H1 (cell line): ENCODE data around the gene MBLAC1. TPM values are rescaled to one million over a fixed set of nuclear protein-coding genes. Genes with fewer than 3 reads are reported as not detected.

ENCODE experiments used
- CTCF ChIA-PET: fragments of 300-600 bp; sonication (Branson Sonifier 250); formaldehyde crosslinking; loops from one replicate; lab custom pipeline; 2021; ENCODE audit not compliant: partially characterized antibody; lab: Charles Lee
- POLR2A ChIA-PET: fragments of 300-600 bp; sonication (Branson Sonifier 250); formaldehyde crosslinking; loops from one replicate; lab custom pipeline; 2021; ENCODE audit warnings: inconsistent platforms; ENCODE audit not compliant: partially characterized antibody; lab: Charles Lee
- DNase-seq, 2 experiments: peaks; one replicate each; pipeline versions ENCODE4 v3.0.0 to v3.0.0-alpha.2; 2010 to 2022; ENCODE audit warnings: low spot score in 2 of 2, low read depth in 1 of 2, mixed read lengths in 1 of 2
- FAIRE-seq: peaks from 2 replicates; lab custom pipeline; 2011; peaks lifted over from hg19 to GRCh38; lab: Jason Lieb, UNC
- H2AFZ ChIP-seq: 2 replicates; pipeline ENCODE4 v1.8.1; 2012; ENCODE audit warnings: low read length, inconsistent platforms
- H2AK5ac ChIP-seq: 2 replicates; pipeline ENCODE4 v1.6.1; 2013; ENCODE audit warnings: low read depth, low read length
- H2BK120ac ChIP-seq: replicated peaks from 2 replicates; pipeline ENCODE3; 2013; ENCODE audit warnings: low read depth, low read length, inconsistent platforms
- H2BK12ac ChIP-seq: 2 replicates; pipeline ENCODE4 v1.6.1; 2013; ENCODE audit warnings: low read depth, low read length
- H2BK15ac ChIP-seq: 2 replicates; pipeline ENCODE4 v1.6.1; 2013; ENCODE audit warnings: low read length
- H2BK20ac ChIP-seq: 2 replicates; pipeline ENCODE4 v1.6.1; 2013; ENCODE audit warnings: low read length
- H2BK5ac ChIP-seq: 2 replicates; pipeline ENCODE4 v1.6.1; 2013; ENCODE audit warnings: low read depth, low read length
- H3K14ac ChIP-seq: 2 replicates; pipeline ENCODE4 v1.6.1; 2013; ENCODE audit warnings: inconsistent platforms; ENCODE audit not compliant: insufficient read length
- H3K18ac ChIP-seq: 2 replicates; pipeline ENCODE4 v1.6.1; 2013; ENCODE audit warnings: low read length; ENCODE audit errors: extremely low read depth
- H3K23ac ChIP-seq: 2 replicates; pipeline ENCODE4 v1.6.1; 2013; ENCODE audit warnings: inconsistent platforms; ENCODE audit not compliant: insufficient read length
- H3K23me2 ChIP-seq: 2 replicates; pipeline ENCODE4 v1.6.1; 2013; ENCODE audit warnings: low read depth, low read length
- H3K27ac ChIP-seq: 2 replicates; pipeline ENCODE4 v1.6.1; 2011; ENCODE audit warnings: low read depth, low read length, inconsistent platforms
- H3K27me3 ChIP-seq, 4 experiments: replicated peaks in 1 of 4; 1 replicate in 1 of 4; 2 replicates in 3 of 4; pipeline versions ENCODE4 v1.6.1 to v1.8.1; 2011 to 2013; ENCODE audit warnings: low read length in 3 of 4, mild to moderate bottlenecking in 3 of 4, inconsistent platforms in 2 of 4, mixed read lengths in 2 of 4, moderate library complexity in 1 of 4; ENCODE audit not compliant: control insufficient read depth in 3 of 4, insufficient read depth in 3 of 4; ENCODE audit errors: extremely low read depth in 1 of 4
- H3K36me3 ChIP-seq, 4 experiments: 2 replicates each; pipeline versions ENCODE4 v1.6.1 to v1.8.1; 2011 to 2013; ENCODE audit warnings: mild to moderate bottlenecking in 4 of 4, low read length in 3 of 4, moderate library complexity in 2 of 4, control low read depth in 1 of 4, inconsistent platforms in 1 of 4; ENCODE audit not compliant: insufficient read depth in 4 of 4, control insufficient read depth in 2 of 4
- H3K4ac ChIP-seq: replicated peaks from 2 replicates; pipeline ENCODE3; 2013; ENCODE audit warnings: low read length, low read depth, mixed read lengths, inconsistent platforms; ENCODE audit not compliant: insufficient read length
- H3K4me1 ChIP-seq, 4 experiments: replicated peaks in 1 of 4; 1 replicate in 1 of 4; 2 replicates in 3 of 4; pipeline versions ENCODE4 v1.6.1 to v1.8.1; 2011 to 2013; ENCODE audit warnings: low read length in 3 of 4, inconsistent platforms in 2 of 4, mixed read lengths in 1 of 4; ENCODE audit not compliant: insufficient read depth in 4 of 4, control insufficient read depth in 3 of 4
- H3K4me2 ChIP-seq, 2 experiments: 2 replicates each; pipeline versions ENCODE4 v1.6.1 to v1.8.1; 2011 to 2013; ENCODE audit warnings: low read depth in 2 of 2, low read length in 2 of 2, control low read depth in 1 of 2, inconsistent platforms in 1 of 2, mild to moderate bottlenecking in 1 of 2; ENCODE audit not compliant: insufficient read depth in 1 of 2
- H3K4me3 ChIP-seq, 4 experiments: fragments of 200-600, 300-600 bp in 1 of 4; sonication (generic), shearing (Covaris generic), sonication (Bioruptor Twin) in 1 of 4; 2 replicates each; pipeline versions ENCODE4 v1.5.1 to v1.8.1; 2011 to 2016; ENCODE audit warnings: low read length in 4 of 4, low read depth in 3 of 4, control low read depth in 2 of 4, inconsistent platforms in 2 of 4, mild to moderate bottlenecking in 2 of 4, mixed read lengths in 1 of 4, moderate library complexity in 1 of 4; ENCODE audit not compliant: insufficient read depth in 2 of 4; ENCODE audit errors: extremely low read depth in 1 of 4
- H3K56ac ChIP-seq: replicated peaks from 2 replicates; pipeline ENCODE3; 2013; ENCODE audit warnings: low read depth, mild to moderate bottlenecking, mixed read lengths, low read length, inconsistent platforms; ENCODE audit not compliant: insufficient read length
- H3K79me1 ChIP-seq: 2 replicates; pipeline ENCODE4 v1.6.1; 2013; ENCODE audit warnings: low read depth, low read length, control low read depth
- H3K79me2 ChIP-seq, 2 experiments: 2 replicates each; pipeline versions ENCODE4 v1.6.1 to v1.8.1; 2012 to 2013; ENCODE audit warnings: low read length in 2 of 2, mild to moderate bottlenecking in 2 of 2, inconsistent platforms in 1 of 2; ENCODE audit not compliant: insufficient read depth in 2 of 2, control insufficient read depth in 1 of 2
- H3K9ac ChIP-seq, 4 experiments: replicated peaks in 1 of 4; 1 replicate in 1 of 4; 2 replicates in 3 of 4; pipeline versions ENCODE4 v1.6.1 to v1.8.1; 2011 to 2013; ENCODE audit warnings: low read depth in 3 of 4, low read length in 3 of 4, control low read depth in 2 of 4, mild to moderate bottlenecking in 2 of 4, moderate library complexity in 2 of 4, inconsistent platforms in 1 of 4; ENCODE audit errors: extremely low read depth in 1 of 4
- H3K9me3 ChIP-seq, 2 experiments: 2 replicates each; pipeline versions ENCODE4 v1.6.1 to v1.8.1; 2012 to 2013; ENCODE audit warnings: mild to moderate bottlenecking in 2 of 2, moderate library complexity in 2 of 2, control low read depth in 1 of 2, inconsistent platforms in 1 of 2, low read depth in 1 of 2, low read length in 1 of 2, mixed read lengths in 1 of 2; ENCODE audit not compliant: insufficient read depth in 2 of 2
- H4K20me1 ChIP-seq, 2 experiments: replicated peaks in 1 of 2; 2 replicates each; pipeline versions ENCODE3 to v1.8.1; 2011 to 2013; ENCODE audit warnings: inconsistent platforms in 2 of 2, low read length in 2 of 2, mild to moderate bottlenecking in 1 of 2; ENCODE audit not compliant: insufficient read depth in 2 of 2, control insufficient read depth in 1 of 2
- H4K5ac ChIP-seq: 2 replicates; pipeline ENCODE4 v1.6.1; 2013; ENCODE audit warnings: low read length, low read depth, mixed read lengths, inconsistent platforms; ENCODE audit not compliant: insufficient read length
- H4K8ac ChIP-seq: 2 replicates; pipeline ENCODE4 v1.8.0; 2013; ENCODE audit warnings: mild to moderate bottlenecking, moderate library complexity, low read length, inconsistent platforms; ENCODE audit not compliant: insufficient read depth; ENCODE audit errors: extremely low read depth
- H4K91ac ChIP-seq: replicated peaks from 2 replicates; pipeline ENCODE3; 2013; ENCODE audit warnings: low read length, mixed read lengths, inconsistent platforms; ENCODE audit not compliant: insufficient read length
- EGR1 ChIP-seq: IDR thresholded peaks from 2 replicates; pipeline ENCODE4 v1.6.1; 2011; ENCODE audit warnings: low read depth, low read length, borderline replicate concordance
- POLR2A ChIP-seq, 2 experiments: IDR thresholded peaks; 1 replicate in 1 of 2; 2 replicates in 1 of 2; pipeline ENCODE4 v1.6.1; 2011; ENCODE audit warnings: low read depth in 2 of 2, low read length in 2 of 2, mild to moderate bottlenecking in 2 of 2; ENCODE audit errors: control extremely low read depth in 1 of 2
- TEAD4 ChIP-seq: IDR thresholded peaks from 2 replicates; pipeline ENCODE4 v1.6.1; 2012; ENCODE audit warnings: low read depth, low read length, inconsistent platforms, mixed read lengths
- WGBS, 2 experiments: shearing (Covaris generic) in 1 of 2; methylation state at CpG; one replicate each; pipeline versions ENCODE4 v1.1.6 to v1.1.7; 2013 to 2015; ENCODE audit warnings: low lambda C conversion rate in 2 of 2, mixed read lengths in 2 of 2, inconsistent platforms in 1 of 2, low coverage in 1 of 2, missing lambda C conversion rate in 1 of 2; ENCODE audit not compliant: insufficient replicate concordance in 2 of 2, insufficient coverage in 1 of 2, insufficient read length in 1 of 2; ENCODE audit errors: extremely low coverage in 1 of 2, missing lambda C conversion rate in 1 of 2; 5-methylcytosine and 5-hydroxymethylcytosine counted together
- polyA plus RNA-seq, 7 experiments: library from polyadenylated mRNA; depleted of rRNA in 3 of 7; stranded (reverse) in 5 of 7; unstranded in 2 of 7; fragments of >200 nt in 5 of 7; fragments of 200-250 nt in 2 of 7; gene quantifications; 1 replicate in 5 of 7; 2 replicates in 1 of 7; 4 replicates in 1 of 7; pipeline versions ENCODE4 v1.2.1 to v1.2.3, GENCODE V29; 2011 to 2013; ENCODE audit warnings: missing spikeins in 2 of 7, mixed read lengths in 2 of 7
- total RNA-seq: library from RNA; stranded (reverse); fragmentation: NEBNext Ultra II Directional; extraction: Animal tissue kit (Norgen Biotek cat#: 25700); gene quantifications from 2 replicates; pipeline ENCODE4 v1.2.1, GENCODE V29; 2021

Gene MBLAC1
- total and polyA plus RNA-seq, 2 of the 8 experiments (the other 6 are each of a cell fraction or from before 2014, with no cell fraction given), result 1.00 to 1.7 TPM

DNA sequence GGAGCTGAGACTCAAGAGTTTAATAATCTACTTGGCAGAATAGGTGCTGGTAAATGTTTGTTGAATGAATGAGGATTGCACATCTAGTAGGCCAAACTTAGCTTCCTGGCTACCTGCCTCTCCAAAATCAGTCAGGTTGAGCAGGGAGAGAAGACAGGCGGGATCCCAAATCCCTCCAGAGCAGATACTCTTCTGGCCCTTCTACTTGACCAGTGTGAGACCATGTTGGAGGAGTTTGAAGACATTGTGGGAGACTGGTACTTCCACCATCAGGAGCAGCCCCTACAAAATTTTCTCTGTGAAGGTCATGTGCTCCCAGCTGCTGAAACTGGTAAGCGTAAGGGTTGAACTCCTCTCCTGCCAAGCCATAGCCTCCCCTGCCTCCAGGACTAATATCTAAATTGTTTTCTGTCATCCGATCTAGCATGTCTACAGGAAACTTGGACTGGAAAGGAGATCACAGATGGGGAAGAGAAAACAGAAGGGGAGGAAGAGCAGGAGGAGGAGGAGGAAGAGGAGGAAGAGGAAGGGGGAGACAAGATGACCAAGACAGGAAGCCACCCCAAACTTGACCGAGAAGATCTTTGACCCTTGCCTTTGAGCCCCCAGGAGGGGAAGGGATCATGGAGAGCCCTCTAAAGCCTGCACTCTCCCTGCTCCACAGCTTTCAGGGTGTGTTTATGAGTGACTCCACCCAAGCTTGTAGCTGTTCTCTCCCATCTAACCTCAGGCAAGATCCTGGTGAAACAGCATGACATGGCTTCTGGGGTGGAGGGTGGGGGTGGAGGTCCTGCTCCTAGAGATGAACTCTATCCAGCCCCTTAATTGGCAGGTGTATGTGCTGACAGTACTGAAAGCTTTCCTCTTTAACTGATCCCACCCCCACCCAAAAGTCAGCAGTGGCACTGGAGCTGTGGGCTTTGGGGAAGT is 2.2 kb upstream of the MBLAC1 start:
- 0 out of 2 replicates have a peak, but pooled peaks cover 2% of the 10 kb centered on the region for H3K79me1 ChIP-seq
- H3K9me3 ChIP-seq, result no peaks in the 10 kb centered on the region
- no peak overlapping the region for H2BK12ac ChIP-seq
- peaks cover 15% of the 10 kb centered on the region for H3K23me2 ChIP-seq
- no peak overlapping the region for H3K27ac ChIP-seq
- H2BK120ac ChIP-seq, result no peak overlapping the region
- WGBS, 2 experiments, result 95% methylated on average over 4 of the region's 4 CpGs; no CpG with 5 or more reads in 1 of the 2 experiments
- no peak overlapping the region for H4K5ac ChIP-seq
- FAIRE-seq, result no peak
- H2BK5ac ChIP-seq, result no peak overlapping the region
- H3K4me2 ChIP-seq, result no peak overlapping the region
- H3K79me2 ChIP-seq, result no peaks in the 10 kb centered on the region; a peak in 1 of 4 replicates
- ChIA-PET POLR2A (interaction anchor here (1.4 to 19.1 kb wide), 9 partner anchors 9 to 57 kb away, joined by 3 to 414 read pairs (median 4); partner anchors contain the start of genes AP4M1 and MCM7), CTCF (interaction anchor here (0.7 to 5.3 kb wide), 7 partner anchors 8 to 63 kb away, joined by 3 to 24 read pairs (median 4); partner anchors contain the start of genes AP4M1 and MCM7)
- no peak overlapping the region for H3K18ac ChIP-seq
- H4K91ac ChIP-seq, result no peak overlapping the region
- H2AFZ ChIP-seq, result no peak overlapping the region
- H2AK5ac ChIP-seq, result no peak overlapping the region
- no peak overlapping the region for H4K8ac ChIP-seq
- TF ChIP-seq POLR2A (IDR thresholded peaks at IDR 0.05; ENCODE audit: control extremely low read depth in 1 of 2, low read depth in 2 of 2, low read length in 2 of 2), result peak in 1 of 2 experiments; percentile 42; a peak in 1 of 3 replicates
- TF ChIP-seq TEAD4, result no peak
- TF ChIP-seq EGR1, result no peak
- no peak overlapping the region for H3K23ac ChIP-seq
- H3K4me3 ChIP-seq, result no peak overlapping the region
- no peak overlapping the region for H2BK15ac ChIP-seq
- H4K20me1 ChIP-seq, result no peaks in the 10 kb centered on the region
- H3K27me3 ChIP-seq, result peaks cover 0 to 11% (median 0%) of the 10 kb centered on the region in 4 experiments; a peak in 2 of 7 replicates
- H2BK20ac ChIP-seq, result no peak overlapping the region
- no peak for DNase-seq
- no peak overlapping the region for H3K14ac ChIP-seq
- H3K4me1 ChIP-seq, result peaks cover 0 to 13% (median 1%) of the 10 kb centered on the region in 4 experiments; a peak in 4 of 7 replicates
- no peak overlapping the region for H3K9ac ChIP-seq
- no peak overlapping the region for H3K4ac ChIP-seq
- H3K56ac ChIP-seq, result no peak overlapping the region
- H3K36me3 ChIP-seq, result no peaks in the 10 kb centered on the region
